Measurements from ENCODE around the gene PCDH9. TPM values are rescaled to one million over a fixed set of nuclear protein-coding genes. Genes with fewer than 3 reads are reported as not detected.

PCDH9 gene
- polyA plus RNA-seq, 3 donors, result 0.03 TPM; not detected in 1

GRCh38 chr13:66655847-66656454 lies 574.2 kb downstream of the PCDH9 start:
- intact Hi-C loops (cut with micrococcal nuclease), result no loop called here
- Mint-ChIP-seq H3K27me3 (ENCODE audit: low read depth in 3 of 3) (no peaks in the 10 kb centered on the region), H3K36me3 (no peaks in the 10 kb centered on the region), H3K9me3 (peaks cover 0 to 4% (median 0%) of the 10 kb centered on the region in 7 donors), H3K4me3 (no peak overlapping the region), H3K27ac (no peak overlapping the region), H3K4me1 (peaks cover 4% of the 10 kb centered on the region)
- no peak for DNase-seq
- H3K79me2 ChIP-seq (ENCODE audit: insufficient read depth, low read length), result no peaks in the 10 kb centered on the region
- no peaks in the 10 kb centered on the region for H3K4me1 ChIP-seq (ENCODE audit: control insufficient read depth in 1 of 2, insufficient read depth in 2 of 2, low read length in 2 of 2)
- no peak overlapping the region for H3K9ac ChIP-seq (ENCODE audit: insufficient read depth, low read length, poor library complexity, severe bottlenecking)
- no peaks in the 10 kb centered on the region for H3K9me3 ChIP-seq (replicated peaks in 1 of 2; ENCODE audit: control insufficient read depth in 1 of 2, insufficient read depth in 1 of 2, low read length in 2 of 2)
- no peak overlapping the region for H2AFZ ChIP-seq (ENCODE audit: insufficient read depth, low read depth, low read length, poor library complexity, severe bottlenecking)
- no CpG with 5 or more reads among the region's 2 CpGs for WGBS (ENCODE audit: insufficient coverage)
- no peak overlapping the region for H3K4me2 ChIP-seq (replicated peaks; ENCODE audit: extremely low read depth, low read length, poor library complexity, severe bottlenecking)
- no peaks in the 10 kb centered on the region for H4K20me1 ChIP-seq (ENCODE audit: insufficient read depth, low read length)
- no peaks in the 10 kb centered on the region for H3K36me3 ChIP-seq (replicated peaks in 1 of 2; ENCODE audit: control insufficient read depth in 1 of 2, insufficient read depth in 2 of 2, low read length in 2 of 2)
- H3K27me3 ChIP-seq (ENCODE audit: control insufficient read depth in 2 of 2, insufficient read depth in 2 of 2, low read length in 2 of 2), result no peaks in the 10 kb centered on the region
- no peak overlapping the region for H3K27ac ChIP-seq (ENCODE audit: low read depth in 1 of 2, low read length in 2 of 2)
- no peak for TF ChIP-seq CTCF (IDR thresholded peaks at IDR 0.05)
- H3K4me3 ChIP-seq (replicated peaks in 1 of 3; ENCODE audit: low read depth in 2 of 3, low read length in 3 of 3), result no peak overlapping the region

- H3K27me3 Mint-ChIP-seq (ENCODE audit: low read depth in 3 of 3), result no peaks in the 10 kb centered on the region
Observed at GRCh38 chr13:66644855-66645460, 585.2 kb downstream of the PCDH9 start.

More at GRCh38 chr13:66644855-66645460, 585.2 kb downstream of the PCDH9 start:
- H3K36me3 Mint-ChIP-seq, result no peaks in the 10 kb centered on the region
- no peaks in the 10 kb centered on the region for H3K4me1 Mint-ChIP-seq
- intact Hi-C loops (cut with micrococcal nuclease), result no loop called here
- Histone ChIP-seq H3K9me3 (replicated peaks in 1 of 2; ENCODE audit: control insufficient read depth in 1 of 2, insufficient read depth in 1 of 2, low read length in 2 of 2) (peaks cover 0 to 15% of the 10 kb centered on the region in 2 donors), H3K9ac (ENCODE audit: insufficient read depth, low read length, poor library complexity, severe bottlenecking) (no peak overlapping the region), H3K4me3 (replicated peaks in 1 of 3; ENCODE audit: low read depth in 2 of 3, low read length in 3 of 3) (no peak overlapping the region), H3K36me3 (replicated peaks in 1 of 2; ENCODE audit: control insufficient read depth in 1 of 2, insufficient read depth in 2 of 2, low read length in 2 of 2) (no peaks in the 10 kb centered on the region), H3K79me2 (ENCODE audit: insufficient read depth, low read length) (no peaks in the 10 kb centered on the region), H3K4me2 (replicated peaks; ENCODE audit: extremely low read depth, low read length, poor library complexity, severe bottlenecking) (no peak overlapping the region), H3K4me1 (ENCODE audit: control insufficient read depth in 1 of 2, insufficient read depth in 2 of 2, low read length in 2 of 2) (no peaks in the 10 kb centered on the region), H3K27ac (ENCODE audit: low read depth in 1 of 2, low read length in 2 of 2) (no peak overlapping the region), H3K27me3 (ENCODE audit: control insufficient read depth in 2 of 2, insufficient read depth in 2 of 2, low read length in 2 of 2) (no peaks in the 10 kb centered on the region), H4K20me1 (ENCODE audit: insufficient read depth, low read length) (no peaks in the 10 kb centered on the region), H2AFZ (ENCODE audit: insufficient read depth, low read depth, low read length, poor library complexity, severe bottlenecking) (no peak overlapping the region)
- no peak overlapping the region for H3K27ac Mint-ChIP-seq
- TF ChIP-seq CTCF (IDR thresholded peaks at IDR 0.05), result no peak
- no CpG with 5 or more reads among the region's 3 CpGs for WGBS (ENCODE audit: insufficient coverage)
- H3K4me3 Mint-ChIP-seq, result no peak overlapping the region
- no peak for DNase-seq
- H3K9me3 Mint-ChIP-seq, result peaks cover 0 to 7% (median 4%) of the 10 kb centered on the region in 7 donors
